Body of pancreas (tissue), 4 donors: Measurements from ENCODE around the gene KLHDC4. TPM values are rescaled to one million over a fixed set of nuclear protein-coding genes. Genes with fewer than 3 reads are reported as not detected.
"Not testable (repeated sequence)": the region's sequence is repeated elsewhere in the genome, so short reads cannot be mapped to it uniquely, and the experiment has no call there.

Source experiments
- ATAC-seq: fragments of 150-250 bp; one replicate; pipeline ENCODE4 v1.9.1; 2016
- DNase-seq, 4 donors: peaks; one replicate each; pipeline ENCODE4 v3.0.0-alpha.2; 2019
- H3K27ac ChIP-seq, 4 donors: fragments of 200-600 bp; sonication (generic); 1 replicate in 3 of 4; 2 replicates in 1 of 4; pipeline versions ENCODE4 v1.5.1 to v1.6.1; 2016 to 2019; ENCODE audit warnings: mild to moderate bottlenecking in 1 of 4, mixed read lengths in 1 of 4, moderate library complexity in 1 of 4
- H3K27me3 ChIP-seq, 2 donors: fragments of 200-600 bp; sonication (generic); one replicate each; pipeline ENCODE4 v1.6.0; 2016; ENCODE audit warnings: mild to moderate bottlenecking in 1 of 2
- H3K36me3 ChIP-seq, 2 donors: fragments of 200-600 bp; sonication (generic); replicated peaks in 1 of 2; 2 replicates each; pipeline ENCODE4 v1.5.1; 2016; ENCODE audit warnings: low read depth in 2 of 2; ENCODE audit not compliant: insufficient read depth in 1 of 2
- H3K4me1 ChIP-seq: fragments of 200-600 bp; sonication (generic); one replicate; pipeline ENCODE4 v1.6.0; 2016
- H3K4me3 ChIP-seq, 2 donors: fragments of 200-600 bp; sonication (generic); 1 replicate in 1 of 2; 2 replicates in 1 of 2; pipeline ENCODE4 v1.5.1; 2016 to 2019
- H3K9me3 ChIP-seq, 3 donors: fragments of 200-600 bp; sonication (generic); 1 replicate in 2 of 3; 2 replicates in 1 of 3; pipeline ENCODE4 v1.5.1; 2016
- POLR2A ChIP-seq, 3 donors: fragments of 450-650 bp; IDR thresholded peaks; one replicate each; pipeline ENCODE4 v1.6.1; 2016; ENCODE audit warnings: antibody characterized with exemption in 3 of 3, mild to moderate bottlenecking in 2 of 3
- WGBS, 2 donors: methylation state at CpG; one replicate each; pipeline ENCODE4 v1.1.5; 2017; 5-methylcytosine and 5-hydroxymethylcytosine counted together
- intact Hi-C: fragments of 100-400 bp; cut with DNase I; formaldehyde crosslinking; loops from one replicate; pipeline ENCODE4 v1.15.1; 2023
- total RNA-seq, 2 donors: library from RNA; depleted of rRNA; stranded (reverse); fragments of >200 nt; gene quantifications; one replicate each; pipeline ENCODE4 v1.1.0, GENCODE V29; 2016
- TF ChIP-seq, protein P1 (sequence below), 7 experiments: fragments of 450-650 bp in 4 of 7; fragments of 200-600 bp in 3 of 7; sonication (generic) in 3 of 7; IDR thresholded peaks; one replicate each; pipeline ENCODE4 v1.5.1; 2016 to 2019; ENCODE audit warnings: antibody characterized with exemption in 7 of 7

Gene KLHDC4
- total RNA-seq, 2 donors from 2014 or later = 25.4 to 82.1 TPM

DNA sequence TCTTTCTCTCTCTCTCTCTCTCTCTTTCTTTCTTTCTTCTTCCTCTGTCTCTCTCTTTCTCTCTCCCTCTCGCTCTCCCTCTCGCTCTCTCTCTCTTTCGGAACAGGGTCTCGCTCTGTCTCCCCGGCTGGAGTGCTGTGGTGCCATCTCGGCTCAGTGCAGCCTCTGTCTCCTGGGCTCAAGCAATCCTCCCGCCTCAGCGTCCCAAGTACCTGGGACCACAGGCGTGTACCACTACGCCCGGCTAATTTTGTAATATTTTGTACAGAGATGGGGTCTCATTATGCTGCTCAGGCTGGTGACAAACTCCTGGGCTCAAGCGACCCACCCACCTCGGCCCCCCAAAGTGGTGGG is 12.7 kb upstream of the KLHDC4 start:
- H3K36me3 ChIP-seq = no peaks in the 10 kb centered on the region
- H3K27ac ChIP-seq = peak overlapping the region in 1 of 4 donors; percentile 23
- peaks cover 18% of the 10 kb centered on the region for H3K4me1 ChIP-seq
- TF ChIP-seq, protein P1, sequence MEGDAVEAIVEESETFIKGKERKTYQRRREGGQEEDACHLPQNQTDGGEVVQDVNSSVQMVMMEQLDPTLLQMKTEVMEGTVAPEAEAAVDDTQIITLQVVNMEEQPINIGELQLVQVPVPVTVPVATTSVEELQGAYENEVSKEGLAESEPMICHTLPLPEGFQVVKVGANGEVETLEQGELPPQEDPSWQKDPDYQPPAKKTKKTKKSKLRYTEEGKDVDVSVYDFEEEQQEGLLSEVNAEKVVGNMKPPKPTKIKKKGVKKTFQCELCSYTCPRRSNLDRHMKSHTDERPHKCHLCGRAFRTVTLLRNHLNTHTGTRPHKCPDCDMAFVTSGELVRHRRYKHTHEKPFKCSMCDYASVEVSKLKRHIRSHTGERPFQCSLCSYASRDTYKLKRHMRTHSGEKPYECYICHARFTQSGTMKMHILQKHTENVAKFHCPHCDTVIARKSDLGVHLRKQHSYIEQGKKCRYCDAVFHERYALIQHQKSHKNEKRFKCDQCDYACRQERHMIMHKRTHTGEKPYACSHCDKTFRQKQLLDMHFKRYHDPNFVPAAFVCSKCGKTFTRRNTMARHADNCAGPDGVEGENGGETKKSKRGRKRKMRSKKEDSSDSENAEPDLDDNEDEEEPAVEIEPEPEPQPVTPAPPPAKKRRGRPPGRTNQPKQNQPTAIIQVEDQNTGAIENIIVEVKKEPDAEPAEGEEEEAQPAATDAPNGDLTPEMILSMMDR (IDR thresholded peaks at IDR 0.05) = no peak
- TF ChIP-seq POLR2A (IDR thresholded peaks at IDR 0.05) = no peak
- DNase-seq = no peak
- no peaks in the 10 kb centered on the region for H3K9me3 ChIP-seq
- no peaks in the 10 kb centered on the region for H3K27me3 ChIP-seq
- intact Hi-C loops = no loop called here
- WGBS, 2 donors = 86 to 94% methylated on average over 11 to 13 of the region's 13 CpGs
- no peak overlapping the region for H3K4me3 ChIP-seq
- ATAC-seq = no peak

DNA sequence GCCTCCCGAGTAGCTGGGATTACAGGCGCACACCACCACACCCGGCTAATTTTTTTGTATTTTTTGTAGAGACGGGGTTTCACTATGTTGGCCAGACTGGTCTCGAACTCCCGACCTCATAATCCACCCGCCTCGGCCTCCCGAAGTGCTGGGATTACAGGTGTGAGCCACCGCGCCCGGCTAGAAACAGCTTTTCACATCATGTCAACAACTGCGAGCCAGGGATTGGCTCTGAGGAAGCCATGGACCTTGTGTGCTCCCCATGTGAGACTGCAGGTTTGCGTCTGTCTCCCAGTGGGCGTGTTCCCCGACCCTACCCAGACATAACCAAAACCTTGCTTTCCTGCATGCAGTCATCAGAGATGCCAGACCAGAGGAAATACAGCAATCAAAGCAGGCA is 8.1 kb upstream of the KLHDC4 start:
- H3K4me3 ChIP-seq, ATAC-seq, H3K27ac ChIP-seq, DNase-seq, intact Hi-C loops, H3K36me3 ChIP-seq, H3K27me3 ChIP-seq, H3K9me3 ChIP-seq: not testable (repeated sequence)
- WGBS, 2 donors = 88 to 92% methylated on average over 15 of the region's 16 CpGs
- peaks cover 11% of the 10 kb centered on the region for H3K4me1 ChIP-seq

DNA sequence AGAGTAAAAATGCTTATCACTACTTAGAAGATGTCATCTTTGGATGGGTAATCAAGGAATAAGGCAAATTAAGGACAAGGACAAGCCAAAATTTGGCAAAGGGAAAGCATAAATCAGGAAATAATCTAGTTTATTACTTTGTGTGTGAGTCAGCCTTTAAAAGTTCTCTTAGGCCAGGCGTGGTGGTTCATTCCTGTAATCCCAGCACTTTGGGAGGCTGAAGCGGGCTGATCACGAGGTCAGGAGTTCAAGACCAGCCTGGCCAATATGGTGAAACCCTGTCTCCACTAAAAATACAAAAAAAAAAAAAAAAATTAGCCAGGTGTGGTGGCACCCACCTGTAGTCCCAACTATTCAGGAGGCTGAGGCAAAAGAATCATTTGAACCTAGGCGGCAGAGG is 1.7 kb upstream of the KLHDC4 start:
- H3K27me3 ChIP-seq, H3K4me3 ChIP-seq, H3K36me3 ChIP-seq, intact Hi-C loops, ATAC-seq, H3K27ac ChIP-seq, DNase-seq, H3K9me3 ChIP-seq: not testable (repeated sequence)
- WGBS, 2 donors = 86 to 93% methylated on average over 4 of the region's 4 CpGs
- H3K4me1 ChIP-seq = peaks cover 24% of the 10 kb centered on the region

DNA sequence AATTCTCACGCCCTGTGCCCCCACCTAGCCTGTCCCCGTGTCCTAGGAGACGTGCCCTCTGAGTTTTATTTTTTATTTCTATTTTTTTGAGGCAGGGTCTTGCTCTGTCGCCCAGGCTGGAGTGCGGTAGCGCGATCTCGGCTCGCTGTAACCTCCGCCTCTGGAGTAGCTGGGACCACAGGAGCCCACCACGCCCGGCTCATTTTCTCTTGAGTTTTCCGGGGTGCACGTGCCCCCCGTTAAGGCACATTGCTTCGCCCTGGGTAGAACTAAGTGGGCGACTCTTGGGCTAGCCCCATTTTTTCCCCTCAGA is 655 bp upstream of the KLHDC4 start:
- Histone ChIP-seq H3K9me3 (no peaks in the 10 kb centered on the region), H3K4me1 (peaks cover 24% of the 10 kb centered on the region), H3K36me3 (peaks cover 0 to 3% of the 10 kb centered on the region in 2 donors), H3K27me3 (no peaks in the 10 kb centered on the region), H3K27ac (peak overlapping the region in 2 of 4 donors; percentile 50 to 92), H3K4me3 (peak overlapping the region; percentile 79 to 100)
- intact Hi-C loops = no loop called here
- ATAC-seq = no peak
- TF ChIP-seq, protein P1 (IDR thresholded peaks at IDR 0.05) = no peak
- no peak for TF ChIP-seq POLR2A (IDR thresholded peaks at IDR 0.05)
- DNase-seq = peak in 1 of 4 donors; percentile 19
- 46 to 54% methylated on average over 17 of the region's 17 CpGs for whole genome bisulfite sequencing, 2 donors

DNA sequence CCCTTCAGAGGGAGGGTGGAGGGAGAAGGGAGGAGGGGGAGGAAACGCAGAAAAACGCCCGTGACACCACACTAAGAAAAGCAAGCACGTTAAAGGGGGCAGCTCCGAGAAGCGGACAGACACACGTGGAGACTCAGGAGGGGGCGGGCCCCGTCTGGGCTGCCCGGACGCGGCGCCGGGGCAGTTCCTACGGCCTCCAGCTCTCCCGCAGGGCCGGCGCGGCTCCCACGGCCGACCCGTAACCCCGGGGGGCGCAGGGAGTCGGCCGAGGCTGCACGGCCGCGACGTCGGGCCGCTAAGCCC is 362 bp downstream of the KLHDC4 start:
- Histone ChIP-seq H3K9me3 (no peaks in the 10 kb centered on the region), H3K4me1 (peaks cover 24% of the 10 kb centered on the region), H3K27ac (peak overlapping the region in 3 of 4 donors; percentile 50 to 92 (median 82)), H3K36me3 (peaks cover 0 to 7% of the 10 kb centered on the region in 2 donors), H3K4me3 (peak overlapping the region; percentile 79 to 100), H3K27me3 (no peaks in the 10 kb centered on the region)
- whole genome bisulfite sequencing, 2 donors = 0 to 1% methylated on average over 6 to 32 of the region's 32 CpGs
- TF ChIP-seq, protein P1 (IDR thresholded peaks at IDR 0.05) = no peak
- no peak for TF ChIP-seq POLR2A (IDR thresholded peaks at IDR 0.05)
- intact Hi-C loops = no loop called here
- ATAC-seq = peak; percentile 28
- DNase-seq = peak in 2 of 4 donors; percentile 9 to 21

GRCh38 chr16:87764600-87765472 is 950 bp downstream of the KLHDC4 start:
- H3K27ac ChIP-seq = peak overlapping the region in 3 of 4 donors; percentile 50 to 92 (median 82)
- WGBS, 2 donors = 20 to 33% methylated on average over 6 to 13 of the region's 14 CpGs
- H3K4me3 ChIP-seq = peak overlapping the region; percentile 79 to 100
- ATAC-seq = no peak
- intact Hi-C loops = no loop called here
- no peak for DNase-seq
- no peaks in the 10 kb centered on the region for H3K27me3 ChIP-seq
- no peaks in the 10 kb centered on the region for H3K9me3 ChIP-seq
- H3K36me3 ChIP-seq = peaks cover 0 to 7% of the 10 kb centered on the region in 2 donors
- peaks cover 24% of the 10 kb centered on the region for H3K4me1 ChIP-seq
- TF ChIP-seq POLR2A (IDR thresholded peaks at IDR 0.05) = no peak
- TF ChIP-seq, protein P1 (IDR thresholded peaks at IDR 0.05) = no peak
